ENCODE measurements around the gene SDHB.

SDHB gene

DNA sequence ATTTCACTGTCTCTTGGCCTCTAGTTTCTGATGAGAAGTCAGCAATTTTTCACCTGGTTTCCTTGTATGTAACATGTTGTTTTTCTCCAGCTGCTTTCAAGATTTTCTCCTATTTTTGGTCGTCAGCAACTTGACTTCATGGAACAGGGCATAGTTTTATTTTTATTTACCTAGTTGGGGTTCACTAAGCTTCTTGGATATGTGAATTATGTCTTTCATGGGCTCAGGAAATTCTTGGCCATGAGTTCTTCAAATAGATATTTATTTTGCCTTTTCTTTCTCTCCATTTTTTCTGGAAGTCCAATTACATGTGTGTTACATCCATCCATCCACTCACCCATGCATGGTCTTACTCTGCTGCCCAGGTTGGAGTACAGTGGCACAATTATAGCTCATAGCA is 13.7 kb downstream of the SDHB start:
- Histone ChIP-seq H3K27ac (ENCODE audit: low read depth, low read length) (no peak overlapping the region), H3K36me3 (ENCODE audit: insufficient read depth, low read length) (peaks cover 47% of the 10 kb centered on the region)

DNA sequence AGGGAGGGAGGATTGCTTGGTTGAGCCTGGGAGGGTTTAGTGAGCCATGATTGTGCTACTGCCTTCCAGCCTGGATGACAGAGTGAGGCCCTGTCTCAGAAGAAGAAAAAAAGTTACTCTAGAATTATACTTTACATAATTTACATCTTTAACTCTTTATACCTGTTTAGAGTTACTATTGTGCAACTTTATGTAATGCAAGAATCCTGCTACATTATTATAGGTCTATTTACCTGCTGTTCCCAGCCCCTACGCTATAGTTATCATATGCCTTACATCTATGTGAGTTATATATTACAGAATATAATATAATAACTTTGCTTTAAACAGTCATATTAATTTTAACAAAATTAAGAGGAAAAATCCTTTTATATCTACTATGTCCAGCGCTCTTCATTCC is 14.3 kb downstream of the SDHB start:
- Histone ChIP-seq H3K9ac (ENCODE audit: low read length) (no peak overlapping the region), H3K9me3 (ENCODE audit: low read length) (no peaks in the 10 kb centered on the region), H3K27me3 (ENCODE audit: control insufficient read depth in 1 of 2, insufficient read depth in 2 of 2, low read length in 2 of 2) (no peaks in the 10 kb centered on the region), H3K27ac (ENCODE audit: low read depth, low read length) (no peak overlapping the region), H3K4me1 (ENCODE audit: insufficient read depth, low read length) (no peaks in the 10 kb centered on the region), H3K36me3 (ENCODE audit: insufficient read depth, low read length) (peaks cover 41% of the 10 kb centered on the region), H3K4me3 (ENCODE audit: low read depth in 1 of 2, low read length in 2 of 2) (no peak overlapping the region)

More for the DNA sequence above, 13.7 kb downstream of the SDHB start:
- Histone ChIP-seq H3K27me3 (ENCODE audit: control insufficient read depth in 1 of 2, insufficient read depth in 2 of 2, low read length in 2 of 2) (no peaks in the 10 kb centered on the region), H3K4me1 (ENCODE audit: insufficient read depth, low read length) (peaks cover 5% of the 10 kb centered on the region), H3K4me3 (ENCODE audit: low read depth in 1 of 2, low read length in 2 of 2) (no peak overlapping the region), H3K9ac (ENCODE audit: low read length) (no peak overlapping the region), H3K9me3 (ENCODE audit: low read length) (no peaks in the 10 kb centered on the region)

DNA sequence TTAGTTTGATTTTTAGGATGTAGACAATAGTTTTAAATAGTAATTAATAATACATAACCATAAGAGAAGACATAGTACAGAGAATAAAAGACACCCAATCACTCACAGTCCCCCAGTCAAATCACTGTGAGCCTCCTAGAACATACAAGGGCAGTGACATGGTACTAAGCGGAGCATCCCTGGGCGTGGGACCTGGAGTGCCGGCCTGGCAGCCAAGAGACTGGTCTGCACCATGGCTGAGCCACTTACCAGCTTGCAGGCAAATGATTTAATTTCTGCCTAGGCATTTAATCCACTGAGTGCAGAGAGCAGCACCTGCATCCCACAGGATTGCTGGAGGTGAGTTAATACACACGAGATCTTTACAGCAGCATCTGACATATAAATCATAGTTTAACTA is 20.4 kb downstream of the SDHB start:
- H3K4me1 ChIP-seq (ENCODE audit: insufficient read depth, low read length): no peaks in the 10 kb centered on the region
- no peak overlapping the region for H3K9ac ChIP-seq (ENCODE audit: low read length)
- H3K36me3 ChIP-seq (ENCODE audit: insufficient read depth, low read length): peaks cover 18% of the 10 kb centered on the region
- no peaks in the 10 kb centered on the region for H3K9me3 ChIP-seq (ENCODE audit: low read length)
- no peaks in the 10 kb centered on the region for H3K27me3 ChIP-seq (ENCODE audit: control insufficient read depth in 1 of 2, insufficient read depth in 2 of 2, low read length in 2 of 2)
- no peak overlapping the region for H3K27ac ChIP-seq (ENCODE audit: low read depth, low read length)
- H3K4me3 ChIP-seq (ENCODE audit: low read depth in 1 of 2, low read length in 2 of 2): no peak overlapping the region

DNA sequence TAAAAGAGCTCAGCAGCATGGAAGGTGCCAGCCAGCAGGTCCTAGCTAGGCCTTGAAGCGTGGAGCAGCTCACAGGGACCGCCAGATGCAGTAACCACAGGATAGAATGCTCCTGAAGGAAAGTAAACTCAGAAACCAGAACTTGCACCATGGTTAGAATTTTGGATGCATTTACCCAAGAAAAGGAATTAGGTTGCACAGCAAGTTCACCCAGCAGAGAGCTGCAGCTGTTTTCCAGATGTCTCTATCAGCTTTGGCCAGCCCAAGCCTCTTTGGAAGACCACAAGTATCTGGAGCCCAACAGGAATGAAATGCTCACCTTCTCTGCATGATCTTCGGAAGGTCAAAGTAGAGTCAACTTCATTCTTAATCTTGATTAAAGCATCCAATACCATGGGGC is 21.1 kb downstream of the SDHB start:
- no peaks in the 10 kb centered on the region for H3K27me3 ChIP-seq (ENCODE audit: control insufficient read depth in 1 of 2, insufficient read depth in 2 of 2, low read length in 2 of 2)
- no peak overlapping the region for H3K9ac ChIP-seq (ENCODE audit: low read length)
- no peaks in the 10 kb centered on the region for H3K4me1 ChIP-seq (ENCODE audit: insufficient read depth, low read length)
- no peaks in the 10 kb centered on the region for H3K9me3 ChIP-seq (ENCODE audit: low read length)
- no peak overlapping the region for H3K4me3 ChIP-seq (ENCODE audit: low read depth in 1 of 2, low read length in 2 of 2)
- no peak overlapping the region for H3K27ac ChIP-seq (ENCODE audit: low read depth, low read length)
- peaks cover 25% of the 10 kb centered on the region for H3K36me3 ChIP-seq (ENCODE audit: insufficient read depth, low read length)

DNA sequence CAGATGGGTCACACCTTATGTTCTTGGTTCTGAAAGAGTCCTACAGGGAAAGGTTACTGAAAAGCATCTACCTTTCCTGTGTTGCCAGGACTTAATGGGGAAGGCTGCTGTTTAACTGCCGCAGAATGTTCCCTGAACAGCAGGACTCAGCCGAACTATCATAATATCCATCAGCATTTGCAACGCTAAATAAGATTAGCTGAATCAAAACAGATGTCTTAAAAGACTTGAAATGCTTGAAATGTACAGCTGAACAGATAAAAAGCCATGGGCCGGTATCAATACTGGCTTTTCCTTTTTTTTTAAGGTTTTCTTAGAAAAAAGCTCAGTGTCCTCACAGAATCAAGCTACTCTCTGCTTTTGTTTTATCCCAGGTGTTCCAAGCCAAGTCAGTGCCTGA is 22.4 kb downstream of the SDHB start:
- no peaks in the 10 kb centered on the region for H3K4me1 ChIP-seq (ENCODE audit: insufficient read depth, low read length)
- H3K36me3 ChIP-seq (ENCODE audit: insufficient read depth, low read length): peaks cover 38% of the 10 kb centered on the region
- H3K27me3 ChIP-seq (ENCODE audit: control insufficient read depth in 1 of 2, insufficient read depth in 2 of 2, low read length in 2 of 2): no peaks in the 10 kb centered on the region
- no peak overlapping the region for H3K9ac ChIP-seq (ENCODE audit: low read length)
- no peak overlapping the region for H3K27ac ChIP-seq (ENCODE audit: low read depth, low read length)
- H3K4me3 ChIP-seq (ENCODE audit: low read depth in 1 of 2, low read length in 2 of 2): no peak overlapping the region
- H3K9me3 ChIP-seq (ENCODE audit: low read length): no peaks in the 10 kb centered on the region

DNA sequence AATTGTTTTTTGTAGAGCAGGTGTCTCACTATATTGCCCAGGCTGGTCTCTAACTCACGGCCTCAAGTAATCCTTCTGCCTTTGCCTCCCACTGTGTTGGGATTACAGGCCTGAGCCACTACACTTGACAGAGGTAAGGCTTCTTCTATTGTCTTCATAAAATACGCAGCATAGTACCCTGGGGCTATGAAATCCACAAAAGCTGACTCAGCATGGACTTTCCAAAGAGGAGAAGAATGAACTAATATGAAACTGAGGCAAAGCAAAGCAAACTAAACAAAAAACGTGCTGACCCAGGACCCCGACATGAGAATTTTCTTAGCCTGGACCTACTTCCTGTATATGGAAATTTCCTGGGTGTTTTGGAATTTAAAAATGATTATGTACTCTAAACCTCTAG is 23.6 kb downstream of the SDHB start:
- no peaks in the 10 kb centered on the region for H3K9me3 ChIP-seq (ENCODE audit: low read length)
- H3K27me3 ChIP-seq (ENCODE audit: control insufficient read depth in 1 of 2, insufficient read depth in 2 of 2, low read length in 2 of 2): no peaks in the 10 kb centered on the region
- peaks cover 49% of the 10 kb centered on the region for H3K36me3 ChIP-seq (ENCODE audit: insufficient read depth, low read length)
- no peaks in the 10 kb centered on the region for H3K4me1 ChIP-seq (ENCODE audit: insufficient read depth, low read length)
- H3K9ac ChIP-seq (ENCODE audit: low read length): no peak overlapping the region
- H3K27ac ChIP-seq (ENCODE audit: low read depth, low read length): no peak overlapping the region
- no peak overlapping the region for H3K4me3 ChIP-seq (ENCODE audit: low read depth in 1 of 2, low read length in 2 of 2)

DNA sequence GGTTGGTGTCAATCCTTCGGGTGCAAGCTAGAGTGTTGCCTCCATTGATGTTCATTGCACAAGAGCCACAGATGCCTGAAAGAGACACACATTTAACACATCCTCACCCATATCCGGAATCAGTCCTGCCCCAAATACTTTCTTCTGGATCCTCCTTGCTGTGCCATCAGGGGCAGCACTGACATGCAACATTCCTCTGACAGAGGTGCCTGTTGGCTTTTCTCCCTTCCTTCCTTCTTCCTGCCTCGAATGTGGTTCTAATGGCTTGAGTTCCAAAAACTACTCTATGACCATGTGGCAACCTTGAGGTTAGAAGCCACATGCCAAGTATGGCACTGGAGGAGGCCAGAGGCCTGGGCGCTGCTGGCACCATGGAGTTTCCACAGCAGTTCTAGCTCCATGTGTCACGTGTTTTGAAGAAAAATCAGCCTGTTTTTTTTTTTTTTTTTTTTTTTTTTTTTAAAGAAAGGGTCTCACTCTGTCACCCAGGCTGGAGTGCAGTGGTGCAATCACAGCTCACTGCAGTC is 25.1 kb downstream of the SDHB start:
- no peaks in the 10 kb centered on the region for H3K4me1 ChIP-seq (ENCODE audit: insufficient read depth, low read length)
- no peak overlapping the region for H3K9ac ChIP-seq (ENCODE audit: low read length)
- H3K27ac ChIP-seq (ENCODE audit: low read depth, low read length): no peak overlapping the region
- H3K4me3 ChIP-seq (ENCODE audit: low read depth in 1 of 2, low read length in 2 of 2): no peak overlapping the region
- H3K9me3 ChIP-seq (ENCODE audit: low read length): no peaks in the 10 kb centered on the region
- H3K36me3 ChIP-seq (ENCODE audit: insufficient read depth, low read length): peaks cover 62% of the 10 kb centered on the region
- H3K27me3 ChIP-seq (ENCODE audit: control insufficient read depth in 1 of 2, insufficient read depth in 2 of 2, low read length in 2 of 2): no peaks in the 10 kb centered on the region

DNA sequence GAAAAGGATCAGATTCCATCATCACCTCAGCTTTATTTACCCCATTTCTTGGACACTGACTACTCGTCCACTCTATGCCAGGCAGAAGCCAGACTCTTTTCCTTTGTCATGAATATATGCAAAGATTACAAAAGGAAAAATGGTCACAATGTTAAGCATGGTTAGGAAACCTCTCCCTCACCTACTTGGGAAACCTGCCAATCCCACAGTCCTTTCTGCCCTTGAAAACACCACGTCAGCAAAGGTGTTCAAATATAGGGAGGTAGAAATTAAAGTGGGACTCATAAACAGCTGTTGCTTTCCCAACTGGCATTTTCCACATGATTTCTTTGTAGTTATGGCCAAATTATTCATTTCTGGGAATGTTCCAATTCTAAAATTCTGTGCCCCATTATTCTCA is 25.9 kb downstream of the SDHB start:
- Histone ChIP-seq H3K4me3 (ENCODE audit: low read depth in 1 of 2, low read length in 2 of 2) (no peak overlapping the region), H3K27me3 (ENCODE audit: control insufficient read depth in 1 of 2, insufficient read depth in 2 of 2, low read length in 2 of 2) (no peaks in the 10 kb centered on the region), H3K4me1 (ENCODE audit: insufficient read depth, low read length) (no peaks in the 10 kb centered on the region), H3K9me3 (ENCODE audit: low read length) (no peaks in the 10 kb centered on the region), H3K9ac (ENCODE audit: low read length) (no peak overlapping the region), H3K27ac (ENCODE audit: low read depth, low read length) (no peak overlapping the region), H3K36me3 (ENCODE audit: insufficient read depth, low read length) (peaks cover 67% of the 10 kb centered on the region)

DNA sequence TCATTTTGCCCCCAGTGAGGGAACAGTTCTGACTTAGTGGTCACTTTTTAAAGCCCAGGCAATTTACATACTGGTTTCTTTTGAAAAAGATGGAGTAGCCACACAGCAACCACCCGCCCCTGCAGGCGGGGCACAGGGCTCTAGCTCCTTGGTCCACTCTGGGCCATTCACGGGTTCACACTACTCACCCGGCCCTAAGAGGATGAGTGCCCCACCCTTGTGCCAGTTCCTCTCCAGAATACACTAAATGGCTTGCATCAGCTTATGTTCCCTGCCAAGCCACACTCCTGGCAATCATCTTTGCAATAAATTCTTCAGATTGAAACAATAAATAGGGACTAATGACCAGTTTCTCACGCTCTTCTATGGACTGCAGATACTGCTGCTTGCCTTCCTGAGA is 26.4 kb downstream of the SDHB start:
- Histone ChIP-seq H3K9me3 (ENCODE audit: low read length) (no peaks in the 10 kb centered on the region), H3K4me3 (ENCODE audit: low read depth in 1 of 2, low read length in 2 of 2) (no peak overlapping the region), H3K36me3 (ENCODE audit: insufficient read depth, low read length) (peaks cover 67% of the 10 kb centered on the region), H3K27ac (ENCODE audit: low read depth, low read length) (no peak overlapping the region), H3K27me3 (ENCODE audit: control insufficient read depth in 1 of 2, insufficient read depth in 2 of 2, low read length in 2 of 2) (no peaks in the 10 kb centered on the region), H3K9ac (ENCODE audit: low read length) (no peak overlapping the region), H3K4me1 (ENCODE audit: insufficient read depth, low read length) (no peaks in the 10 kb centered on the region)

DNA sequence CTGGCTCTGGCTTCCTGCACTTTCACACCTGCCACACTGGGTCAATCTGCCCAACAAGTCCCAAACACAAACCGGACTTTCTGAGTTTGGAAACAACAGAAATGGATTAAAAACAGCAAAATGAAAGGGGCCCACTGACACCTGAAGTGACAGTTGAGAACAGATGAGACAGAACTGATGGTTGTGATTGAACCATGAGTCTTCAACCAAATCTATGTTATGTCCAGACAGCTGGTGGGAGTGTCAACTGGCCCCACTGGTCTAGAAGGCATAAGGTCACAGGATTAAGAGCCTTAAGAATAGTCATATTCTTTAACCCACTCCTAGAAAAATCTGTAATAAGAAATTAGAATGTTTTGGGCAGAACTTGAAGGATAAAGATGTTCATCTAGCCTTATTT is 29.1 kb downstream of the SDHB start:
- H3K9ac ChIP-seq (ENCODE audit: low read length): no peak overlapping the region
- H3K4me1 ChIP-seq (ENCODE audit: insufficient read depth, low read length): peaks cover 11% of the 10 kb centered on the region
- no peaks in the 10 kb centered on the region for H3K27me3 ChIP-seq (ENCODE audit: control insufficient read depth in 1 of 2, insufficient read depth in 2 of 2, low read length in 2 of 2)
- H3K36me3 ChIP-seq (ENCODE audit: insufficient read depth, low read length): peaks cover 86% of the 10 kb centered on the region
- H3K4me3 ChIP-seq (ENCODE audit: low read depth in 1 of 2, low read length in 2 of 2): no peak overlapping the region
- no peak overlapping the region for H3K27ac ChIP-seq (ENCODE audit: low read depth, low read length)
- no peaks in the 10 kb centered on the region for H3K9me3 ChIP-seq (ENCODE audit: low read length)

DNA sequence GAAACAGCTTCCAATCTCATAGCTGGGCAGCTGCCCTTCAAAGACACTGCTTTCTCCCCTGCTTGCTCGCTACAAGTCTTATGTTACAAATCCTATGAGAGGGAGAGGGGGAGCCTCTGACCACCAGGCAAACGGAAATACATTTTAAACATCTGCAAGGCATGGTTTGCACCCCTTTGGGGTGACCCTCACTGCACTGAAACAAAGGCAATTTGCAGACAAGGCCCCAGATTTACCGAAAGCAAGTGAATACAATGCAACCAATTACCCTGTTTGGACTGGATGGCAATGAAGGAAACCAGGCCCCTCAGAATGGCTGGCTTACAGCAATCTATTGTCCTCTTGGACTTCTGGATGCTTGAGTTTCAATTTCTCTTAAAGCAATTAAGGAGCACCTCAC is 30.3 kb downstream of the SDHB start:
- H3K36me3 ChIP-seq (ENCODE audit: insufficient read depth, low read length): peaks cover 93% of the 10 kb centered on the region
- H3K9ac ChIP-seq (ENCODE audit: low read length): no peak overlapping the region

DNA sequence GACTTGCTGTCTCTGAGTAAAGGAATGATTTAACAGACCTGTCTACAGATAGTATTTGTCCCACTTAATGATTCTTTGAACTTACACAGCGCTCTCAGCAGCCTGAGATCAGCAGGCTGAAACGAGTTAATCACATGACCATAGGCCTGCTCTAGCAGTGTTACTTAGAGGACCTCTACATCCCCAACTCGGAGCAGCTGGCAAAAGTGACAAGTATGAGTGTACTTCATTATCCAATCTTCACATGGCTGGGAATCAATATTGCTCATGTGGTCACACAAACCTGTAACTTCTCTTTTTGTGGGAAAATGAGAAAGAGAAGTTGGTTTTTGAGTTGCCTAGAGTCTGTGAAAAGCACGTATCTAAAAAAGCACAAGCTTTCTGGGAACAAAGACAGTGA is 30.7 kb downstream of the SDHB start:
- Histone ChIP-seq H3K27ac (ENCODE audit: low read depth, low read length) (no peak overlapping the region), H3K36me3 (ENCODE audit: insufficient read depth, low read length) (peaks cover 91% of the 10 kb centered on the region), H3K9ac (ENCODE audit: low read length) (no peak overlapping the region), H3K4me1 (ENCODE audit: insufficient read depth, low read length) (peaks cover 11% of the 10 kb centered on the region), H3K9me3 (ENCODE audit: low read length) (no peaks in the 10 kb centered on the region), H3K27me3 (ENCODE audit: control insufficient read depth in 1 of 2, insufficient read depth in 2 of 2, low read length in 2 of 2) (no peaks in the 10 kb centered on the region), H3K4me3 (ENCODE audit: low read depth in 1 of 2, low read length in 2 of 2) (no peak overlapping the region)

More for the DNA sequence above, 30.3 kb downstream of the SDHB start:
- Histone ChIP-seq H3K9me3 (ENCODE audit: low read length) (no peaks in the 10 kb centered on the region), H3K27ac (ENCODE audit: low read depth, low read length) (no peak overlapping the region), H3K4me1 (ENCODE audit: insufficient read depth, low read length) (peaks cover 11% of the 10 kb centered on the region), H3K27me3 (ENCODE audit: control insufficient read depth in 1 of 2, insufficient read depth in 2 of 2, low read length in 2 of 2) (no peaks in the 10 kb centered on the region), H3K4me3 (ENCODE audit: low read depth in 1 of 2, low read length in 2 of 2) (no peak overlapping the region)
